ENCODE results near the gene MCM5. TPM values are rescaled to one million over a fixed set of nuclear protein-coding genes. Genes with fewer than 3 reads are reported as not detected.

Gene MCM5
- total and polyA plus RNA-seq, 4 donors, result 6.7 to 104 (median 8.8) TPM

GRCh38 chr22:35442471-35442870 lies 42.5 kb downstream of the MCM5 start (continued):
- TF ChIP-seq, protein P1, sequence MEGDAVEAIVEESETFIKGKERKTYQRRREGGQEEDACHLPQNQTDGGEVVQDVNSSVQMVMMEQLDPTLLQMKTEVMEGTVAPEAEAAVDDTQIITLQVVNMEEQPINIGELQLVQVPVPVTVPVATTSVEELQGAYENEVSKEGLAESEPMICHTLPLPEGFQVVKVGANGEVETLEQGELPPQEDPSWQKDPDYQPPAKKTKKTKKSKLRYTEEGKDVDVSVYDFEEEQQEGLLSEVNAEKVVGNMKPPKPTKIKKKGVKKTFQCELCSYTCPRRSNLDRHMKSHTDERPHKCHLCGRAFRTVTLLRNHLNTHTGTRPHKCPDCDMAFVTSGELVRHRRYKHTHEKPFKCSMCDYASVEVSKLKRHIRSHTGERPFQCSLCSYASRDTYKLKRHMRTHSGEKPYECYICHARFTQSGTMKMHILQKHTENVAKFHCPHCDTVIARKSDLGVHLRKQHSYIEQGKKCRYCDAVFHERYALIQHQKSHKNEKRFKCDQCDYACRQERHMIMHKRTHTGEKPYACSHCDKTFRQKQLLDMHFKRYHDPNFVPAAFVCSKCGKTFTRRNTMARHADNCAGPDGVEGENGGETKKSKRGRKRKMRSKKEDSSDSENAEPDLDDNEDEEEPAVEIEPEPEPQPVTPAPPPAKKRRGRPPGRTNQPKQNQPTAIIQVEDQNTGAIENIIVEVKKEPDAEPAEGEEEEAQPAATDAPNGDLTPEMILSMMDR (IDR thresholded peaks at IDR 0.05; ENCODE audit: low read depth, low read length, missing input control), result no peak
- no peak for TF ChIP-seq JUND (IDR thresholded peaks at IDR 0.05)

DNA sequence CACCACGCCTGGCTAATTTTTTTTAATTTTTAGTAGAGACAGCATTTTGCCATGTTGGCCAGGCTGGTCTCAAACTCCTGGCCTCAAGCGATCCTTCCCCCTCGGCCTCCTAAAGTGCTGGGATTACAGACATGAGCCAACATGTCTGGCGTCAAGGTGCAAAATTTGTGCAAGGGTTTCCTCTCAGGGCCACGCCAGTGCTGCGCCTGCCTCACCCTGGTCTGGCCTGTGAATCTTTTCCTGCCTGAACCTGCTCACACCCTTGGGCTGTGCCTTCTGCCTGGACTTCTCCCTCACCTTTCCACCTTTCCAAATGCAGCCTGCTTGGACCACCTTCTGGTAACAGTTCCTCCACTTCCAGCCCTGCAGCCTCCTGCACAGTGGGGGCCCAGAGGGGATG lies 43.4 kb downstream of the MCM5 start:
- H3K4me1 ChIP-seq (ENCODE audit: control insufficient read depth in 4 of 4, insufficient read depth in 4 of 4, low read length in 3 of 4), result no peaks in the 10 kb centered on the region
- no peaks in the 10 kb centered on the region for H3K27me3 ChIP-seq (ENCODE audit: control insufficient read depth in 4 of 4, insufficient read depth in 4 of 4, low read length in 3 of 4)
- H3K36me3 ChIP-seq (ENCODE audit: control insufficient read depth in 4 of 4, insufficient read depth in 3 of 4, low read depth in 1 of 4, low read length in 3 of 4), result no peaks in the 10 kb centered on the region
- TF ChIP-seq NR2F2 (IDR thresholded peaks at IDR 0.05), result no peak
- TF ChIP-seq SP1 (IDR thresholded peaks at IDR 0.05), result no peak
- no peak for TF ChIP-seq ZBTB33 (IDR thresholded peaks at IDR 0.05)
- TF ChIP-seq FOXA2 (IDR thresholded peaks at IDR 0.05), result no peak
- no peak for TF ChIP-seq HNF4A (conservative IDR thresholded peaks at IDR 0.05)
- no peak for TF ChIP-seq FOXA1 (IDR thresholded peaks at IDR 0.05)
- no peak for TF ChIP-seq TAF1 (conservative IDR thresholded peaks at IDR 0.05)
- no peak for TF ChIP-seq RAD21 (IDR thresholded peaks at IDR 0.05)
- no peak for TF ChIP-seq JUND (IDR thresholded peaks at IDR 0.05)
- TF ChIP-seq MAX (IDR thresholded peaks at IDR 0.05), result no peak
- TF ChIP-seq EGR1 (IDR thresholded peaks at IDR 0.05; ENCODE audit: low read depth in 2 of 2), result no peak
- no peak for TF ChIP-seq HNF4G (IDR thresholded peaks at IDR 0.05)
- no peak for TF ChIP-seq ATF3 (IDR thresholded peaks at IDR 0.05)
- no peak overlapping the region for H3K4me3 ChIP-seq (ENCODE audit: low read depth in 1 of 3, low read length in 3 of 3)
- no peak overlapping the region for H3K27ac ChIP-seq (ENCODE audit: low read depth in 1 of 2, low read length in 2 of 2)
- H3K9me3 ChIP-seq (ENCODE audit: control insufficient read depth in 4 of 4, low read length in 3 of 4), result no peaks in the 10 kb centered on the region
- no peak for DNase-seq (ENCODE audit: low spot score)
- no peak overlapping the region for H3K9ac ChIP-seq (ENCODE audit: low read depth in 1 of 2, low read length in 2 of 2)
- WGBS, result 86% methylated on average over 6 of the region's 6 CpGs

GRCh38 chr22:35443790-35444684 lies 44.1 kb downstream of the MCM5 start:
- Histone ChIP-seq H3K27me3 (ENCODE audit: control insufficient read depth in 4 of 4, insufficient read depth in 4 of 4, low read length in 3 of 4) (no peaks in the 10 kb centered on the region), H3K36me3 (ENCODE audit: control insufficient read depth in 4 of 4, insufficient read depth in 3 of 4, low read depth in 1 of 4, low read length in 3 of 4) (no peaks in the 10 kb centered on the region), H3K9me3 (ENCODE audit: control insufficient read depth in 4 of 4, low read length in 3 of 4) (no peaks in the 10 kb centered on the region), H3K9ac (ENCODE audit: low read depth in 1 of 2, low read length in 2 of 2) (no peak overlapping the region), H3K4me3 (ENCODE audit: low read depth in 1 of 3, low read length in 3 of 3) (no peak overlapping the region), H3K27ac (ENCODE audit: low read depth in 1 of 2, low read length in 2 of 2) (no peak overlapping the region), H3K4me1 (ENCODE audit: control insufficient read depth in 4 of 4, insufficient read depth in 4 of 4, low read length in 3 of 4) (no peaks in the 10 kb centered on the region)
- WGBS, result 87% methylated on average over 11 of the region's 11 CpGs
- TF ChIP-seq JUND (IDR thresholded peaks at IDR 0.05) (no peak), RAD21 (IDR thresholded peaks at IDR 0.05) (no peak), SP1 (IDR thresholded peaks at IDR 0.05) (no peak), RXRA (IDR thresholded peaks at IDR 0.05) (no peak), REST (IDR thresholded peaks at IDR 0.05) (no peak), HNF4G (IDR thresholded peaks at IDR 0.05) (no peak), MAX (IDR thresholded peaks at IDR 0.05) (no peak), ATF3 (IDR thresholded peaks at IDR 0.05) (no peak), HNF4A (conservative IDR thresholded peaks at IDR 0.05) (no peak), EGR1 (IDR thresholded peaks at IDR 0.05; ENCODE audit: low read depth in 2 of 2) (no peak)
- TF ChIP-seq, protein P1 (IDR thresholded peaks at IDR 0.05; ENCODE audit: low read depth, low read length, missing input control), result no peak
- no peak for DNase-seq (ENCODE audit: low spot score)

All from liver (tissue), 9 donors.